Testis (tissue), 3 donors: Measurements from ENCODE around the gene HYOU1. TPM values are rescaled to one million over a fixed set of nuclear protein-coding genes. Genes with fewer than 3 reads are reported as not detected.

Experiments used
- DNase-seq: peaks from one replicate; pipeline ENCODE4 v3.0.0-alpha.2; 2019
- H3K27ac ChIP-seq, 2 donors: fragments of 200-600 bp; sonication (generic); one replicate each; pipeline ENCODE4 v1.5.1; 2019
- H3K27me3 ChIP-seq: fragments of 200-600 bp; sonication (generic); one replicate; pipeline ENCODE4 v1.5.1; 2019
- H3K36me3 ChIP-seq: fragments of 200-600 bp; sonication (generic); one replicate; pipeline ENCODE4 v1.5.1; 2017; ENCODE audit warnings: low read depth; ENCODE audit errors: missing control alignments
- H3K4me1 ChIP-seq: fragments of 200-600 bp; sonication (generic); one replicate; pipeline ENCODE4 v1.5.1; 2019
- H3K4me3 ChIP-seq, 2 donors: fragments of 200-600 bp; sonication (generic); one replicate each; pipeline ENCODE4 v1.5.1; 2017 to 2019
- H3K9me3 ChIP-seq: fragments of 200-600 bp; sonication (generic); one replicate; pipeline ENCODE4 v1.5.1; 2017
- POLR2A ChIP-seq: fragments of 450-650 bp; IDR thresholded peaks from one replicate; pipeline ENCODE4 v1.6.1; 2017; ENCODE audit warnings: antibody characterized with exemption, mild to moderate bottlenecking, moderate library complexity
- WGBS, 2 donors: methylation state at CpG; one replicate each; pipeline ENCODE4 v1.1.5; 2018; 5-methylcytosine and 5-hydroxymethylcytosine counted together
- intact Hi-C: fragments of 100-400 bp; cut with DNase I; formaldehyde crosslinking; loops from one replicate; pipeline ENCODE4 v1.15.1; 2023; ENCODE audit warnings: low total_unique reads
- microRNA-seq, 2 donors: library from miRNA; unstranded; fragments of <30 nt; microRNA quantifications; one replicate each; pipeline ENCODE4, GENCODE V29; 2016; ENCODE audit warnings: borderline number of aligned reads in 2 of 2, borderline replicate concordance in 1 of 2
- polyA plus RNA-seq: library from polyadenylated mRNA; stranded (reverse); fragments of 350-450 nt; fragmentation: Illumina TruSeq; extraction: RNeasy Lipid Tissue Mini Kit (QIAGEN cat#74804); gene quantifications from one replicate; pipeline ENCODE4 v1.2.3, GENCODE V29; 2014; ENCODE audit warnings: low read depth, low replicate concordance; ENCODE audit not compliant: insufficient read depth
- small RNA-seq, 2 donors: library from RNA; depleted of rRNA; stranded (forward); fragments of <200 nt; gene quantifications; one replicate each; pipeline ENCODE3, GENCODE V24; 2016
- total RNA-seq, 2 donors: library from RNA; depleted of rRNA; stranded (reverse); fragments of >200 nt; gene quantifications; one replicate each; pipeline ENCODE4 v1.2.3, GENCODE V29; 2016
- TF ChIP-seq, protein P1 (sequence below), 3 experiments: fragments of 450-650 bp in 2 of 3; fragments of 200-600 bp in 1 of 3; sonication (generic) in 1 of 3; IDR thresholded peaks; one replicate each; pipeline ENCODE4 v1.5.1; 2016 to 2019; ENCODE audit warnings: antibody characterized with exemption in 3 of 3, mild to moderate bottlenecking in 2 of 3, moderate library complexity in 1 of 3

HYOU1 gene
- total and polyA plus RNA-seq, 3 donors from 2014 or later, result 126 to 209 (median 127) TPM

DNA sequence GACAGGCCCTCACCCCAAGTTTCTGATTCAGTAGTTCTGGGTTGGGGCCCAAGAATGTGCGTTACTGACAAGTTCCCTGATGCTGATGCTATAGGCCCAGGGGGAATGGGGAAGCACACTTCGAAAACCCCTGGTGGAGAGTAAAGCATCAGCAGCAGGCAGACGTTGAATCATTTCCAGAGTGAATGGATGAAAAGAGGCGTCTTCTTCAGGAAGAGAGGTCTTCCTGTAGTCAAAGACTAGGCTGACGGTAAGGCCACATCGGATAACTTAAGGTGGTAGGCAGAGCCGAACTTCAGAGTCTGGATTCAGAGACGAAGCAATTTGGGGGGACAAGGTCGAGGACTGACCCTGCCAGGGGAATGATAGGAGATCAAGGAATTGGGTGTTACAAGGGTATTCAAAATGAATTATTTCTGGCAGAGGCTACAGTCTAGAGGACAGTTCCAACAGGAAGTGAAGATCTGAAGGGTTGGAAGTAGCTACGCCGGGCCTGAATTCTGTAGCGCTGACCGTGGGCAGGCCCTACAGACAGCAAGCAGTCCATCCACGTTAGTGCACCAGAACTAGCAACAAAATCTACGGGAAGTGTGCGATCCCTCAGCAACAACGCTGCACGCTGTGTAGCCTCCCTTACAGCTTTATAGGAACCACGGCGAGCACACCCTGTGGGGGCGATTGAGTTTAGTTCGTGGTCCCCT, 59.9 kb downstream of the HYOU1 start:
- WGBS, 2 donors, result 9 to 12% methylated on average over 22 of the region's 22 CpGs
- intact Hi-C loops, result no loop called here
- Histone ChIP-seq H3K4me3 (peak overlapping the region; percentile 74 to 78), H3K4me1 (peaks cover 9% of the 10 kb centered on the region), H3K9me3 (no peaks in the 10 kb centered on the region), H3K27ac (peak overlapping the region; percentile 16 to 64), H3K36me3 (no peaks in the 10 kb centered on the region), H3K27me3 (no peaks in the 10 kb centered on the region)
- DNase-seq, result no peak
- TF ChIP-seq, protein P1, sequence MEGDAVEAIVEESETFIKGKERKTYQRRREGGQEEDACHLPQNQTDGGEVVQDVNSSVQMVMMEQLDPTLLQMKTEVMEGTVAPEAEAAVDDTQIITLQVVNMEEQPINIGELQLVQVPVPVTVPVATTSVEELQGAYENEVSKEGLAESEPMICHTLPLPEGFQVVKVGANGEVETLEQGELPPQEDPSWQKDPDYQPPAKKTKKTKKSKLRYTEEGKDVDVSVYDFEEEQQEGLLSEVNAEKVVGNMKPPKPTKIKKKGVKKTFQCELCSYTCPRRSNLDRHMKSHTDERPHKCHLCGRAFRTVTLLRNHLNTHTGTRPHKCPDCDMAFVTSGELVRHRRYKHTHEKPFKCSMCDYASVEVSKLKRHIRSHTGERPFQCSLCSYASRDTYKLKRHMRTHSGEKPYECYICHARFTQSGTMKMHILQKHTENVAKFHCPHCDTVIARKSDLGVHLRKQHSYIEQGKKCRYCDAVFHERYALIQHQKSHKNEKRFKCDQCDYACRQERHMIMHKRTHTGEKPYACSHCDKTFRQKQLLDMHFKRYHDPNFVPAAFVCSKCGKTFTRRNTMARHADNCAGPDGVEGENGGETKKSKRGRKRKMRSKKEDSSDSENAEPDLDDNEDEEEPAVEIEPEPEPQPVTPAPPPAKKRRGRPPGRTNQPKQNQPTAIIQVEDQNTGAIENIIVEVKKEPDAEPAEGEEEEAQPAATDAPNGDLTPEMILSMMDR (IDR thresholded peaks at IDR 0.05), result no peak
- no peak for TF ChIP-seq POLR2A

Small RNA genes within 50 kb of the gene (microRNA-seq; reads per million reads assigned to microRNA genes)
- 2.8 to 5.6 reads per million in 2 donors for gene MIR3656

Small RNA genes within 50 kb of the gene (small RNA-seq; reads per million reads assigned to genes)
- 0 reads per million in 2 donors for gene AP003392.2
- 0 reads per million in 2 donors for gene RF00017
- 0 reads per million in 2 donors for gene RF00019

Other genes starting within 250 kb of the HYOU1 start
- under 1 TPM in 1 of 2 donors, not detected in 1; 0.06 TPM for gene CXCR5, start 173.3 kb downstream of the HYOU1 start, total RNA-seq
- gene CXCR5, start 173.3 kb downstream of the HYOU1 start, polyA plus RNA-seq, result 0.22 TPM
- 10 to 100 TPM; 37.0 to 38.9 TPM for gene BCL9L, start 131.3 kb downstream of the HYOU1 start, total RNA-seq
- 30.7 TPM for gene BCL9L, start 131.3 kb downstream of the HYOU1 start, polyA plus RNA-seq
- gene UPK2, start 100.9 kb downstream of the HYOU1 start, total RNA-seq, result under 1 TPM in 1 of 2 donors, not detected in 1; 0.68 TPM
- 0.50 TPM for gene UPK2, start 100.9 kb downstream of the HYOU1 start, polyA plus RNA-seq
- gene FOXR1, start 85.4 kb downstream of the HYOU1 start, total RNA-seq, result 1 to 10 TPM; 5.0 to 8.9 TPM
- 7.3 TPM for gene FOXR1, start 85.4 kb downstream of the HYOU1 start, polyA plus RNA-seq
- 10 to 100 TPM; 54.8 to 74.9 TPM for gene CENATAC, start 59.1 kb downstream of the HYOU1 start, total RNA-seq
- 16.6 TPM for gene CENATAC, start 59.1 kb downstream of the HYOU1 start, polyA plus RNA-seq
- 100 to 1,000 TPM; 654 to 873 TPM for gene RPS25, start 38.9 kb downstream of the HYOU1 start, total RNA-seq
- gene RPS25, start 38.9 kb downstream of the HYOU1 start, polyA plus RNA-seq, result 642 TPM
- 100 to 1,000 TPM in 1 of 2 donors, 10 to 100 TPM in 1; 81.4 to 108 TPM for gene TRAPPC4, start 38.4 kb downstream of the HYOU1 start, total RNA-seq
- 116 TPM for gene TRAPPC4, start 38.4 kb downstream of the HYOU1 start, polyA plus RNA-seq
- gene SLC37A4, start 26.3 kb downstream of the HYOU1 start, total RNA-seq, result 10 to 100 TPM; 23.8 to 27.7 TPM
- gene SLC37A4, start 26.3 kb downstream of the HYOU1 start, polyA plus RNA-seq, result 26.0 TPM
- gene VPS11, start 10.6 kb upstream of the HYOU1 start, total RNA-seq, result 10 to 100 TPM; 50.7 to 56.7 TPM
- 60.5 TPM for gene VPS11, start 10.6 kb upstream of the HYOU1 start, polyA plus RNA-seq
- gene HMBS, start 27.7 kb upstream of the HYOU1 start, total RNA-seq, result 10 to 100 TPM; 17.0 to 17.3 TPM
- 14.0 TPM for gene HMBS, start 27.7 kb upstream of the HYOU1 start, polyA plus RNA-seq
- gene DPAGT1, start 44.6 kb upstream of the HYOU1 start, total RNA-seq, result 10 to 100 TPM; 29.4 to 35.5 TPM
- gene DPAGT1, start 44.6 kb upstream of the HYOU1 start, polyA plus RNA-seq, result 24.6 TPM
- gene C2CD2L, start 50.1 kb upstream of the HYOU1 start, total RNA-seq, result 10 to 100 TPM; 11.7 to 12.3 TPM
- gene C2CD2L, start 50.1 kb upstream of the HYOU1 start, polyA plus RNA-seq, result 7.8 TPM
- gene HINFP, start 64.4 kb upstream of the HYOU1 start, total RNA-seq, result 10 to 100 TPM; 58.3 to 58.7 TPM
- gene HINFP, start 64.4 kb upstream of the HYOU1 start, polyA plus RNA-seq, result 38.3 TPM
- 1 to 10 TPM; 3.9 to 5.4 TPM for gene ABCG4, start 91.8 kb upstream of the HYOU1 start, total RNA-seq
- 11.2 TPM for gene ABCG4, start 91.8 kb upstream of the HYOU1 start, polyA plus RNA-seq
- 10 to 100 TPM; 16.2 to 21.4 TPM for gene NLRX1, start 111.5 kb upstream of the HYOU1 start, total RNA-seq
- 9.4 TPM for gene NLRX1, start 111.5 kb upstream of the HYOU1 start, polyA plus RNA-seq
- gene NHERF4, start 128.3 kb upstream of the HYOU1 start, total RNA-seq, result under 1 TPM in 1 of 2 donors, not detected in 1; 0.94 TPM
- gene NHERF4, start 128.3 kb upstream of the HYOU1 start, polyA plus RNA-seq, result 1.0 TPM
- 10 to 100 TPM; 59.3 to 65.7 TPM for gene CBL, start 149.1 kb upstream of the HYOU1 start, total RNA-seq
- gene CBL, start 149.1 kb upstream of the HYOU1 start, polyA plus RNA-seq, result 58.5 TPM